Measurements from ENCODE around the gene RNF2. TPM values are rescaled to one million over a fixed set of nuclear protein-coding genes. Genes with fewer than 3 reads are reported as not detected.

The RNF2 gene
- total RNA-seq, 1 experiment from 2014 or later: 75.3 TPM

- no peak overlapping the region for H3K14ac ChIP-seq (ENCODE audit: insufficient read depth, low read length)
- H3K36me3 Mint-ChIP-seq (ENCODE audit: insufficient read depth in 1 of 3, low read depth in 3 of 3): peaks cover 17 to 29% (median 20%) of the 10 kb centered on the region in 3 experiments
- no peak overlapping the region for H2BK20ac ChIP-seq (ENCODE audit: low read depth, low read length, poor library complexity, severe bottlenecking)
- H3K18ac ChIP-seq (ENCODE audit: insufficient read length, low read depth, low read length): no peak overlapping the region
- no peak for DNase-seq
- no peak overlapping the region for H3K23ac ChIP-seq (ENCODE audit: insufficient read length, low read depth, low read length)
- H2BK12ac ChIP-seq (ENCODE audit: insufficient read length, low read depth, low read length): no peak overlapping the region
- no peak overlapping the region for H2AK5ac ChIP-seq (ENCODE audit: insufficient read length, low read length)
- no peaks in the 10 kb centered on the region for H3K27me3 Mint-ChIP-seq (ENCODE audit: low read depth)
- H3K9me3 ChIP-seq (ENCODE audit: control insufficient read depth, low read depth, low read length): no peaks in the 10 kb centered on the region
- no peak overlapping the region for H2BK120ac ChIP-seq (ENCODE audit: low read depth, low read length, poor library complexity, severe bottlenecking)
- no peaks in the 10 kb centered on the region for H4K20me1 ChIP-seq (ENCODE audit: control insufficient read depth, insufficient read depth, insufficient read length)
- H3K79me2 ChIP-seq (ENCODE audit: insufficient read depth, low read length): peaks cover 22% of the 10 kb centered on the region; the same call in 1 of the 2 replicates
- H3K4me3 Mint-ChIP-seq: no peak overlapping the region
- H3K4me1 ChIP-seq (ENCODE audit: insufficient read depth, low read length): peaks cover 11% of the 10 kb centered on the region; the same call in 1 of the 2 replicates
- H3K4me1 Mint-ChIP-seq: peaks cover 53 to 62% of the 10 kb centered on the region in 2 experiments
- WGBS (ENCODE audit: extremely low coverage, insufficient read length, low lambda C conversion rate): no CpG with 5 or more reads among the region's 4 CpGs
- H2BK5ac ChIP-seq (ENCODE audit: insufficient read length, low read length): no peak overlapping the region
- no peak overlapping the region for H4K5ac ChIP-seq (ENCODE audit: insufficient read length, low read depth, low read length)
- no peak overlapping the region for H4K91ac ChIP-seq (ENCODE audit: insufficient read length, low read depth, low read length)
- no peak overlapping the region for H2BK15ac ChIP-seq (ENCODE audit: low read depth, low read length)
- no peak overlapping the region for H2AFZ ChIP-seq (ENCODE audit: low read length)
- H3K9ac ChIP-seq (ENCODE audit: extremely low read depth, insufficient read length, low read length): no peak overlapping the region
- H3K56ac ChIP-seq (ENCODE audit: insufficient read length, low read depth, low read length): no peak overlapping the region
- no peaks in the 10 kb centered on the region for H3K27me3 ChIP-seq (ENCODE audit: insufficient read depth, low read length)
- no peaks in the 10 kb centered on the region for H3K79me1 ChIP-seq (ENCODE audit: insufficient read depth, low read depth, low read length, poor library complexity, severe bottlenecking)
- no peak overlapping the region for H3K27ac ChIP-seq (ENCODE audit: insufficient read length, low read depth, low read length)
- no peak for TF ChIP-seq CTCF (conservative IDR thresholded peaks at IDR 0.05)
- peaks cover 4 to 6% of the 10 kb centered on the region in 2 experiments; a peak in 1 of 5 replicates for H3K9me3 Mint-ChIP-seq
- no peak overlapping the region for H3T11ph ChIP-seq (ENCODE audit: low read length)
- no peaks in the 10 kb centered on the region for H3K23me2 ChIP-seq (ENCODE audit: insufficient read length, low read depth, low read length, poor library complexity, severe bottlenecking)
- no peak overlapping the region for H4K8ac ChIP-seq (replicated peaks; ENCODE audit: insufficient read length, low read depth, low read length)
- H3K4ac ChIP-seq (ENCODE audit: low read depth, low read length): no peak overlapping the region
- no peak overlapping the region for H3K4me2 ChIP-seq (ENCODE audit: insufficient read depth, insufficient read length, low read length)
- H3K27ac Mint-ChIP-seq: no peak overlapping the region; a peak in 2 of 7 replicates
These were observed 23.9 kb downstream of the RNF2 start for GRCh38 chr1:185069202-185069772.
